ENCODE data around the gene GRK2. TPM values are rescaled to one million over a fixed set of nuclear protein-coding genes. Genes with fewer than 3 reads are reported as not detected.
"Not testable (repeated sequence)": the region's sequence is repeated elsewhere in the genome, so short reads cannot be mapped to it uniquely, and the experiment has no call there.

Gene GRK2
- total RNA-seq, 6 experiments from 2014 or later: 24.5 to 43.9 (median 28.5) TPM

DNA sequence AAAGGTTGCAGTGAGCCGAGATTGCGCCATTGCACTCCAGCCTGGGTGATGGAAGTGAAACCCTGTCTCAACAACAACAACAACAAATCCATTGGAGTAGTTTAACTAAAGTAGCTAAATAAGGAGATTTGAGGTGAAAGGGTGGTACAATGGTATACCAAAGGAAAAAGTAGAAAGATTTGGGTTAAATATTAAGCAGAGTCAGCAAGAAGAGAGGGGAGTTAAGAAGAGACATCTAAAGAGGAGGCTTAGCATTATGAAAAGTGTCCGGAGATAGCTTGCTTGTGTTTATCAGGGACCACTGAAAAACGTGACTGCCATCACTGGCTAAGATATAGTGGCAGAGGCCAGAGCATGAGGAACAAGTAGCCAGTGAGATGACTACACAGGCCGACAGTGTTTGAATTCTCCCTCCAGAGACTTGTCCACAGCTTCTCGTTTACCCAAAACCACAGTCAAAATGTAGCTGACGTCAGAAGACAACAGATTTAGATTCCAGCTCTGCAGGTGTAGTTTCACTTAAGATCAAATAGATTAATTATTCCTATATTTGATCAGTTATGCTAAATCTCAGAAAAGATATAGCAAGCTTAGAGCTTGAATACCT is 32.6 kb upstream of the GRK2 start:
- intact Hi-C loops (cut with DNase I): no loop called here
- H3K4me3 ChIP-seq: no peak overlapping the region
- H3K27ac ChIP-seq: no peak overlapping the region
- 68% methylated on average over 6 of the region's 7 CpGs for WGBS (ENCODE audit: insufficient coverage, low coverage, low lambda C conversion rate, missing lambda C conversion rate)
- no peaks in the 10 kb centered on the region for H3K27me3 ChIP-seq
- TF ChIP-seq POLR2A (IDR thresholded peaks at IDR 0.05) (no peak), CTCF (IDR thresholded peaks at IDR 0.05) (no peak)
- peaks cover 0 to 9% (median 2%) of the 10 kb centered on the region in 4 donors for H3K4me1 ChIP-seq
- ATAC-seq (no peak), DNase-seq (no peak)
- H3K36me3 ChIP-seq: peaks cover 0 to 41% (median 16%) of the 10 kb centered on the region in 4 donors
- no peaks in the 10 kb centered on the region for H3K9me3 ChIP-seq

DNA sequence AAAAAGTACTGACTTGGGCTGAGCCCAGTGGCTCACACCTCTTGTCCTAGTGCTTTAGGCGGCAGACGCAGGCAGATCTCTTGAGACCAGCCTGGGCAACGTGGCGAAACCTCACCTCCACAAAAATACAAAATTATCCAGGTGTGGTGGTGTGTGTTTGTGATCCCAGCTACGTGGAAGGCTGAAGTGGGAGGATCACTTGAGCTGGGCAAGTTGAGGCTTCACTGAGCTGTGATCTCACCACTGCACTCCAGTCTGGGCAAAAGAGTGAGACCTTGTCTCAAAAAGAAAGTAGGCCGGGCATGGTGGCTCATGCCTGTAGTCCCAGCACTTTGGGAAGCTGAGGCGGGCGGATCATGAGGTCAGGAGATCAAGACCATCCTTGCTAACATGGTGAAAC is 31.7 kb upstream of the GRK2 start:
- H3K4me3 ChIP-seq; intact Hi-C loops (cut with DNase I); H3K27me3 ChIP-seq; ATAC-seq; H3K9me3 ChIP-seq; DNase-seq; H3K27ac ChIP-seq: not testable (repeated sequence)
- peaks cover 0 to 32% (median 10%) of the 10 kb centered on the region in 4 donors for H3K36me3 ChIP-seq
- 96% methylated on average over 5 of the region's 8 CpGs for WGBS (ENCODE audit: insufficient coverage, low coverage, low lambda C conversion rate, missing lambda C conversion rate)
- H3K4me1 ChIP-seq: peaks cover 0 to 18% (median 7%) of the 10 kb centered on the region in 4 donors

GRCh38 chr11:67237574-67237973 is 28.7 kb upstream of the GRK2 start:
- intact Hi-C loops (cut with DNase I): no loop called here
- Histone ChIP-seq H3K9me3 (no peaks in the 10 kb centered on the region), H3K4me3 (no peak overlapping the region), H3K36me3 (peaks cover 0 to 6% (median 2%) of the 10 kb centered on the region in 4 donors), H3K27me3 (no peaks in the 10 kb centered on the region), H3K27ac (no peak overlapping the region), H3K4me1 (peaks cover 0 to 29% (median 13%) of the 10 kb centered on the region in 4 donors)
- ATAC-seq: no peak
- DNase-seq: no peak
- WGBS (ENCODE audit: insufficient coverage, low coverage, low lambda C conversion rate, missing lambda C conversion rate): 100% methylated on average over 1 of the region's 1 CpG
- TF ChIP-seq POLR2A (IDR thresholded peaks at IDR 0.05): no peak
- no peak for TF ChIP-seq CTCF (IDR thresholded peaks at IDR 0.05)

- no peak for TF ChIP-seq CTCF (IDR thresholded peaks at IDR 0.05)
- TF ChIP-seq POLR2A (IDR thresholded peaks at IDR 0.05): no peak
- no peaks in the 10 kb centered on the region for H3K9me3 ChIP-seq
- peaks cover 0 to 15% (median 8%) of the 10 kb centered on the region in 4 donors for H3K36me3 ChIP-seq
- peak overlapping the region in 2 of 3 donors; percentile 5 to 43 for H3K27ac ChIP-seq
- H3K4me3 ChIP-seq: no peak overlapping the region
- H3K4me1 ChIP-seq: peaks cover 0 to 34% (median 15%) of the 10 kb centered on the region in 4 donors
- H3K27me3 ChIP-seq: no peaks in the 10 kb centered on the region
- ATAC-seq (no peak), DNase-seq (no peak)
- WGBS (ENCODE audit: insufficient coverage, low coverage, low lambda C conversion rate, missing lambda C conversion rate): 16% methylated on average over 10 of the region's 10 CpGs
- intact Hi-C loops (cut with DNase I): no loop called here
Measured at GRCh38 chr11:67238894-67239782, 27.1 kb upstream of the GRK2 start.

Data from right lobe of liver (tissue), 6 donors.